ENCODE measurements around the gene SMPD3.

SMPD3 gene

GRCh38 chr16:68335175-68335574, 113.1 kb downstream of the SMPD3 start:
- DNase-seq (ENCODE audit: low read depth, low spot score): no peak

- no peak for DNase-seq (ENCODE audit: low read depth, low spot score)
Observed at GRCh38 chr16:68332411-68333121, 115.7 kb downstream of the SMPD3 start.

DNA sequence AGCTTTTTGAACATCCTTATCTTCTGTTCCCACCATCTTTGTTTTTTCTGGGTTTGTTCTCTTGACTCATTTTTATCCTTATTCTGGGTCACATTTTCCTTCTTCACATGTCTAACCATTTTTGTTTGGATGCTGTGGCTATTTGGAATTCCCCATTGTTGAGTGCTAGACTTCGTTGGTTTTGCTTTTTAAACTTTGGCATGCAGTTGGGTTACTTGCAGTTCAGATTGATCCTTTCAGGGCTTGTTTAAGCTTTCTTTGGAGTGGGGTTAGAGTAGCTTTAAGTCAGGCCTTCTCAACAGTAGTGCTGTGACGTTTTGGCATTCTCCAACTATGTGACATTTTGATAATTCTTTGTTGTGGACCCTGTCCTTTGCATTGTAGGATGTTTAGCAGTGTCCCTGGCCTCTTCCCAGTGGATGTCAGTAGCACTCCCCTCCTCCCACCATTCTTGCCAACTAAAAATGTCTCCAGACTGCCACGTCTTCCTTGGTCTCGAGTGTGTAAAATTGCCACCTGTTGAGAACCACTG, 116.4 kb downstream of the SMPD3 start:
- no peak for DNase-seq (ENCODE audit: low read depth, low spot score)

GRCh38 chr16:68328860-68329390, 119.4 kb downstream of the SMPD3 start:
- DNase-seq (ENCODE audit: low read depth, low spot score): no peak

GRCh38 chr16:68328151-68328859, 120.0 kb downstream of the SMPD3 start:
- peak; percentile 68 for DNase-seq (ENCODE audit: low read depth, low spot score)

DNA sequence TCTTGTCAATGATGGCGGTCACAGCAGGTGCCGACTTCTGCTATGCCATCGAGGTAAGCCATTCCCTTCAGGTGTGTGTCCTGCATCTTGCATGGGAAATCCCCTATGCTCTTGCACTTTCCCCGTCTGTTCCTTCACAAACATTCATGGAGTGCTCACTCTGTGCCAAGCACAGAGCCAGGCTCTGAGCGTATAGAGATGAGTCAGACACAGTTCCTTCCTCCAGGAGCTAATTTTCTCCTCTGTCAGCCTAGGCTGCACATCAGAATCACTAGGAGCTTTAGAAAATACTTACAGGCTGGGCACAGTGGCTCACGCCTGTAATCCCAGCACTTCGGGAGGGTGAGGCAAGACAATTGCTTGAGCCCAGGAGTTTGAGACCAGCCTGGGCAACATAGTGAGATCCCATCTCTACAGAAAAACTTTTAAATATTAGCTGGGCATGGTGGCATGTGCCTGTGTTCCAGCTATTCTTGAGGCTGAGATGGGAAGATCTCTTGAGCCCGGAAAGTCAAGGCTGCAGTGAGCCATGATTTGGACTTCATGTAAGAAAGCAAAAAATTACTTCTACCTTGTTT, 123.4 kb downstream of the SMPD3 start:
- no peak for DNase-seq (ENCODE audit: low read depth, low spot score)

GRCh38 chr16:68324336-68324735, 124.0 kb downstream of the SMPD3 start:
- DNase-seq (ENCODE audit: low read depth, low spot score): no peak

- DNase-seq (ENCODE audit: low read depth, low spot score): no peak
Observed at GRCh38 chr16:68319185-68319908, 129.0 kb downstream of the SMPD3 start.

DNA sequence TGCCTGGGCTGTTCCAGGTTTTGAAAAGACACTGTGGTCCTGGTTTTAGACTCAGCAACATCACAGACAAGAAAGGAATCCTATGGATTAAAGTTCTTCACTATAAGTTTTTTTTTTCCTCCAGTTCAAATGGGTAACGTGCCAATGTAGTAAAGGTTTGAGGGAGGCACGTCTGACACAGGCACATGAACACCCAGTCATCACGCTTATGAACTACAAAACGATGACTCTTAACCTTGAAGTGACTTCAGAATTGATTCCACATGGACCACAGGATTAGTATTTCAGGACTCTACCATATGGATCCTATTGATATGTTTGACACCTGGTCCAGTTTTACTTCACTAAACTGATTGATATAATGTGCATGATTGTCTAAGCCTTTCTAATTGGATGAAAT, 135.2 kb downstream of the SMPD3 start:
- no peak for DNase-seq (ENCODE audit: low read depth, low spot score)

DNA sequence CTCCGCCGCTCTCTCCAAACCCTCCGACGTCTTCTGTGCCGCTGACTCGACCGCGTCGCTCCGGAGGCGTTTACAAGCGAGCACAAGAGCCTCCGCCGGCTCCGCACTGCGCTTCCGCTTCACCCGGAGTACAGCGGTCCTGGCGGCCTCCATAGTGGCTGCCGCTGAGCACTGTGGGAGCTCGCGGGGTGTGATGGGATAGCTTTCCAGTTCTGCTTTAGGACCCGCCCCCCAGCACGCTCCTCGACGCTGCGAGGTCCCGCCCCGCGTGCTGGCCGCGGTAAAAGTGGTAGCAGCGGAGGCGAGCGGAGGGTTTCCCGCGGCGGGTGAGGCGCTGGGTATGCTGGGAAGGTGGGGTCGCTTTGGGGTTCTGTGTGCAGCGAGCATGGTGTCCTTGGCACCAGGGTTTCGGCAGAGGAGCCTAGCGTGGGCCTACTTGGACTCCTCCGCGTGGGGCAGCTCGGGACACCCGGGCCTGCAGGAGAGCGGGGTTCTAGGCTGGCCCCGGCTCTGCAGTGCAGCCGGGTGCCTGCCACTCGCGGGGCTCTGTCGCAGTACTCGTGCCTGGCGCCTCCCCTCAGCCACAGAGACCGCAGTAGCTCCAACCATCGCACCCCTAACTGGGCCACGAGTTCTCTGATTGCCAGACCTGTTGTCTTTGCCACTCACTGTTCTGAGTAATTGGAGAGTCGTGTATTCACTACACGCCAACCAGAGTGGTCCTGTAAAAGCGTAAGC, 137.4 kb downstream of the SMPD3 start, which contains the start of the genes PRMT7 and SLC7A6OS:
Gene PRMT7 (plus strand): TSS at position 246 of the 738 bp plus-strand sequence. CDS start 4,961 bp downstream, outside the sequence.
Gene SLC7A6OS (minus strand): TSS at position 173 of the 738 bp plus-strand sequence. CDS start 20 bp downstream, at position 153.
- DNase-seq (ENCODE audit: low read depth, low spot score): peak; percentile 88

DNA sequence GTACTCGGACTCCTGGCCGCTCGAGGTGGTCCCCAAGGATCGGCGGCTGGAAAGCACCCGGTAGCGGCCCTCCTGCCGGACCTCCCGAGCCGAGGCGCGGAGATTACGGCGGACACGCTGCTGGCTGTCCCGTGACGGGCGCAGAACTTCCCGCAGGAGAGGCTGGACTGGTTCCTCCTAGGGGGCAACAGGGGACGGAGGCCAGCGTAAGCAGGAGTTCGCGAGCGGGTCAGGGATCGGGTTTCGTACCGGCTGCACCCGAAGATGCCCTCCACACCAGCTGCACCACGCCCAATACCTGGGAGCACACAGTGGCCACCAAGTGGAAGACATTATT, 137.9 kb downstream of the SMPD3 start:
- no peak for DNase-seq (ENCODE audit: low read depth, low spot score)

DNA sequence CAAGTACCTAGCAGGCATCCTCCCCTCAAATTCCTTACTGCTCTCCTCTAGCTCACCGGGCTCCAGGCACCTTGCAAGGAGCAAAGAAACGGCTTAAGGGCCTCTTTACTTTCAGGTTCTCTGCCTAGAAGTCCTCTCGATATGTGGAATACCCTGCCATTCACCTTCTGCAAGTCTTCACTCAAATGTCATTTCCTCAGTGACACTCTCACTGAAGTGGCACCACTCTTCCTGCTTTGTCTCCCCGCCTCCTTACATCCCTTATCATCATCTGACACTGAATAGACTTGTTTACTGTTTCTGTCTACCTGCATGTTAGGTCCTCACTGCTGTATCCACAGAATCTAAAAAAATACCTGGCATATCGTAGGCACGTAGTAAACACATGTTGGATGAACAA, 138.5 kb downstream of the SMPD3 start:
- no peak for DNase-seq (ENCODE audit: low read depth, low spot score)

Measured in activated CD4-positive, CD25-positive, alpha-beta regulatory T cell treated with anti-CD3 and anti-CD28 coated beads, Interleukin-2, amount 50 U/mL, for 16 hours (primary cell).